Measurements from ENCODE around the gene KRTAP3-2.
"Not testable (repeated sequence)": the region's sequence is repeated elsewhere in the genome, so short reads cannot be mapped to it uniquely, and the experiment has no call there.

The KRTAP3-2 gene

GRCh38 chr17:40999563-40999962 lies at the start of gene KRTAP3-2:
Gene KRTAP3-2 (minus strand): TSS chr17:40999906. CDS start chr17:40999853, 53 bp downstream.
- not testable (repeated sequence) for DNase-seq

GRCh38 chr17:41049110-41049509 lies 49.4 kb upstream of the KRTAP3-2 start:
- no peak for DNase-seq

- no peak for DNase-seq
Observed at GRCh38 chr17:41048441-41048840, 48.7 kb upstream of the KRTAP3-2 start.

DNA sequence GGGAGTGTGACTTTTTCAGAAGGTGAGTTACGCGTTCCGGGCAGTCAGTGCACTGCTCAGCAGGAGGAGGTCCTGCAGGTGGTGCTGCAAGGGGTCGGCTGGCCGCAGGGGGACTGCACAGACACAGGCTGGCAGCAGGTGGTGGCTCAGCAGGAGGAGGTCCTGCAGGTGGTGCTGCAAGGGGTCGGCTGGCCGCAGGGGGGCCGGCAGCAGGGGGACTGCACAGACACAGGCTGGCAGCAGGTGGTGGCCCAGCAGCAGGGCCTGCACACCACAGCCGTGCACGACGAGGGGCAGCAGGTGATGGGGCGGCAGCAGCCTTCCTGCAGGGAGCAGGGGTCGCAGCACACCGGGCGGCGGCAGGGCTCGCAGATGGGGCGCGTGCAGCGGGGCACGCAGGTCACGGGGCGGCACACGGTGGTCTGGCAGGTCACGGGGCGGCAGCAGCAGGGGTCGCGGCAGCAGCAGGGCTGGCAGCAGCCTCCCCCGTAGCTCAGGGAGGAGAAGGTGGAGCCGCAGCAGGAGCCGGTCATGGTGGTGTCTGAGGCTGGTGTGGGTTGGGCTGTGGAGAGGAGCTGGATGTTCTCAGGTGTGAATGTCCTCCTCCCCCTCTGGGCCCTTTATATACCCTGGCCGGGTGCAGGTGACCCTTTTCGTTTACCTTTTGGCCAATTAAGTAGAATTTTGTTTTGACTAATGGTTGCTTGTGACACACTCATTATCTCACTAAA lies 47.2 kb upstream of the KRTAP3-2 start, which contains the start of gene KRTAP2-1:
Gene KRTAP2-1 (minus strand): TSS at position 582 of the 731 bp plus-strand sequence. CDS start 49 bp downstream, at position 533.
- DNase-seq, result not testable (repeated sequence)

GRCh38 chr17:41042953-41043352 lies 43.2 kb upstream of the KRTAP3-2 start:
- DNase-seq, result no peak

DNA sequence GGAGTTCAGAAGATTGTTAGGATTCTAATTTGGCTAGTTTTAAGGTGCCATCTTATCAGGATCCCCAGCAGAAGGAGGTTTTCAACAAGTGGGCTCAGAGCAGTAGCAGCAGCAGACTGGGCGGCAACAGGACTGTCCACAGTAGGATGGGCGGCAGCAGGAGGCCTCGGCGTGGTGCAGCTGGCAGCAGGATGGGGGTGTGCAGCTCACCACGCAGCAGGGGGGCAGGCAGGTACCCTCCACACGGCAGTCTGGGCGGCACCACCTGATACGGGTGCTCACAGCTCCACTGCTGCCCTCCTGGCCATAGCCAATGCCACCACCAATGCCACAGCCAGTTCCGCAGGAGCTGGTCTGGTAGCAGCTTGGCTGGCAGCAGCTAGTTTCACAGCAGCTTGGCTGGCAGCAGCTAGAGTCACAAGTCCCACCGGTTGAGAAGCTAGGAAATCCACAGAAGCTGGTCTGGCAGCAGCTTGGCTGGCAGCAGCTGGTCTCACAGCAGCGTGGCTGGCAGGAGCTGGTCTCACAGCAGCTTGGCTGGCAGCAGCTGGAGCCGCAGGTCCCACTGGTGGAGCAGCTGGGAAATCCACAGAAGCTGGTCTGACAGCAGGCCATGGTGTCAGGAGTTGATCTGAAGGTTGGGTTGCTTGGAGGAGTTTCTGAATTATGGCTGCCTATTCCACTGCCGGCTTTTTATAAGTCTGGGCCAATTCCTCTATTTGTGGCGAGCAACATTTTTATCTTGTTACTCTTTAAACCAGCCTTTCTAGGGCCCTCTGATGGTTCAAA lies 41.3 kb upstream of the KRTAP3-2 start, which contains the start of gene KRTAP1-1:
Gene KRTAP1-1 (minus strand): TSS at position 668 of the 789 bp plus-strand sequence. CDS start 53 bp downstream, at position 615.
- not testable (repeated sequence) for DNase-seq

DNA sequence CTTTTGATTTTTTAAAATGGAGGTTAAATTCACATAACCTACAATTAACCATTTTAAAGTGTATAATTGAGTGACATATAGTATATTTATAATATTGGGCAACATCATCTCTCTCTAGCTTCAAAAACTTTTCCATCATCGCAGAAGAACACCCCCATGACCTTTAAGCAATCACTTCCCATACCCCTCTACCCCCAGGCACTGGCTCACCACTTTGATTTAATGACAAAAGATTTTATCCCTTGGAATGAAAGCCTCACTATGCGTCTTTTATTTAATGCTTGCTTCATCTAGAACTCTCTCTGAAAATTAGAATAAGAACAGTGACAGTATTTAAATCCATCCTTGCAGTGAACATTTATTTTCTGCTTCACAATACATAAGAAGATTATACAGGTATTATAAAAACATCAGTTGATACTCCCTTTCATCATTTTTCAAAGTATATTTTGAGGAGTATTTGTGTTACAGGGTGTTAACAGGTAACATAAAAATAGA lies 38.2 kb upstream of the KRTAP3-2 start:
- DNase-seq, result no peak

- not testable (repeated sequence) for DNase-seq
Observed at GRCh38 chr17:41034346-41034935, 34.7 kb upstream of the KRTAP3-2 start, which contains the start of gene KRTAP1-3. Gene KRTAP1-3 (minus strand): TSS chr17:41034874. CDS start chr17:41034821, 53 bp downstream.

- no peak for DNase-seq
Observed at GRCh38 chr17:41029633-41030245, 30.0 kb upstream of the KRTAP3-2 start, which contains the start of gene KRTAP1-4. Gene KRTAP1-4 (minus strand): TSS chr17:41030195. CDS start chr17:41030078, 117 bp downstream.

- no peak for DNase-seq
Observed at GRCh38 chr17:41026715-41027471, 27.2 kb upstream of the KRTAP3-2 start, which contains the start of gene KRTAP1-5. Gene KRTAP1-5 (minus strand): TSS chr17:41027208. CDS start chr17:41027155, 53 bp downstream.

GRCh38 chr17:41024697-41025096 lies 25.0 kb upstream of the KRTAP3-2 start:
- no peak for DNase-seq

DNA sequence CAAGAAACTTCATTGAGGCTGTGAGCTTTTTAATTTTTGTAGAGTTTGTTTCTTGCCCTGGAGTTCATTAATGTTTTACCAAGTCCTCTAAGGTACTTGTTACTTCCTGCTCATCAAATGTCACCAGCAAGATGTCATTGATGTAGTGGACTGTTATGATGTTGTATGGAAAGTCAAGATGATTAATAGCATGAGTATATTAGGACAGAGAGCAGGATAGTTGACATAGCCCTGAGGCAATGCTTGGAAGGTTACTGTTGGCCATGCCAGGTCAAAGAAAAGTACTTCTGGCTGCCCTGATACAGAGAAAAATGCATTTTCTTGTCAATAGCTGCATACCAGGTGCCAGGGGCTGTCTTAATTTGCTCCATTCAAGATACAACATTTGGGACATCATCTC lies 20.6 kb upstream of the KRTAP3-2 start:
- DNase-seq, result no peak

DNA sequence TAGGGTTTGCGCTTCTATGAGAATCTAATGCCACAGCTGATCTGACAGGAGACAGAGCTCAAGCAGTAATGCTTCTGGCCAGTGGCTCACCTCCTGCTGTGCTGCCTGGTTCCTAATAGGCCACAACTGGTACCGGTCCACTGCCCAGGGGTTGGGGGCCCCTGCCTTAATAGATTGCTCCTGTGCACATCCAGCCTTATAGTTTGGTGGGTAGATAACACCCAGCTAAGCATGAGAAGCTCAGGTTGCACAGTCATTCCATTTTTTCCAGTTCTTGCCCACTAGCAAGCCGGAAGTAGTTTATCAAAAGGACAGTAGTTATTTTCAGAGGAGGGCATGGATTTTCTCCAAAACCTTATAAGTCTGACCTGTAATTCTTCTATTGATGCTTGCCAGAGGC lies 19.7 kb upstream of the KRTAP3-2 start:
- DNase-seq, result no peak

- DNase-seq, result no peak
Observed at GRCh38 chr17:41018541-41018940, 18.8 kb upstream of the KRTAP3-2 start.

DNA sequence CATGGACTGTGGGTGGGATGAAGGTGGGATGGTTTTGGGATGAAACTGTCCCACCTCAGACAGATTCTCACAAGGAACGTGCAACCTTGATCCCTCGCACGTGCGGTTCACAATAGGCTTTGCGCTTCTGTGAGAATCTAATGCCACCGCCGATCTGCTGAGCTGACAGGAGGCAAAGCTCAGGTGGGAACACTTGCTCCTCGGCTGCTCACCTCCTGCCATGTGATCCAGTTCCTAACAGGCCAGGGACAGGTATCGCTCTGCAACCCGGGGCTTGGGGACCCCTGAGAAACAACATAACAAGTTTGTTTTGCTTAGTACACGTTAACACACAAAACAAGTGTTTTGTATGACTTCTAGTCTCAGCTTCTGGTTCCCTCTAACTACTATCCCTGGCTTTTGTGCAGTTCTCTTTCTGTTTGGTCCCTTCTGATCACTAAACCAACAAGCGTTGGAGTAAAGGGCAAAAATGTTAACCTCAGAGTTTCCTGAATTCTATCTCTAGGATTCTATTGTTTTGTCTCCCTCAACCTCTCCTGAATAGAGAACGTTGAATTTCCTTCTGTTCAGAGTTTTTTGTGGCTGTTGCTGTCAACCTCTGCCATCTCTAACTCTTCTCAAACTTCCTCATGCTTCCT lies 17.0 kb upstream of the KRTAP3-2 start:
- no peak for DNase-seq

- no peak for DNase-seq
Observed at GRCh38 chr17:41015454-41015853, 15.7 kb upstream of the KRTAP3-2 start.

DNA sequence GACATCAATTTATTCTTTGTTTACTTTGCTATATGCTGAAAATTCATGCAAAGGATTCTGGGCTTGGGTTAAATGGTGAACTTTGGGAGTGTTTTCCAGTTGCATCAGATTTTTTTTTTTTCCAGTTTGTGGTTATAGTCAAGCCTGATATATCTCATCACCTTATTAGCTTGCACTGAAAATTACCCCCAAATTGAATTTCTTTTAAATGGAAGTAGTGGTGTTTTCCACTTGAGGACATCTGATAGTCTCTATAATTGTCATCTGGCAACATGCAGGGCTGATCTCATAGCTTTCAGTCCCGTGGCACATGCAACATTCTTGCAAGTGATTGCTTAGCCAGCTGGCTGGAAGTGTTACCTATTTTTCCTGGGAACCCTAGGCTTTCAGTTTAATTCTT lies 13.9 kb upstream of the KRTAP3-2 start:
- no peak for DNase-seq

DNA sequence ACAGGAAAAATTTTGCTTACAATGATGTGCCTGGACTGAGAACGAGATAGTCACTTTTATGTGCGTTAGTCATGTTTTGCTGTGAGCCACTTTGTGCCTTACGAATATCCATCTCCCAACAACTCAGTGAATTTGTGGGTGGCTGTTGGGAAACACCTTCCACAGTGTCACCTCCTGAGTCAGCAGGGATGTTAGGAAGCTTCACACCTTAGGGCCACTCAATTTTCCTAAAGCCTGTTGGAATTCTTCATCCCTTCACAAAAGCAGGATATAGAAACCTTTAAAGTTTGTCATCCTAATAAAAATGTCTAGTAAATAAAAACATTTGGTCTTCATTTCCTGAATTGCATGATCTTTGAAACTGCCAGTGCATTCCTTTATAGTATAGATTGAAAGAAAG lies 13.5 kb upstream of the KRTAP3-2 start:
- no peak for DNase-seq

- DNase-seq, result no peak
Observed at GRCh38 chr17:41012326-41013120, 12.8 kb upstream of the KRTAP3-2 start.

- DNase-seq, result no peak
Observed at GRCh38 chr17:41010441-41010840, 10.7 kb upstream of the KRTAP3-2 start.
